Right lung (tissue), 10 donors: ENCODE results near the gene BSPH1. TPM values are rescaled to one million over a fixed set of nuclear protein-coding genes. Genes with fewer than 3 reads are reported as not detected.
"Not testable (repeated sequence)": the region's sequence is repeated elsewhere in the genome, so short reads cannot be mapped to it uniquely, and the experiment has no call there.

Experiments used
- DNase-seq, 2 donors: peaks; one replicate each; pipeline ENCODE4 v3.0.0-alpha.2; 2013
- long read RNA-seq, 8 donors: transcript quantifications; one replicate each; lab custom pipeline, GENCODE V29; 2026
- polyA plus RNA-seq, 5 donors: library from polyadenylated mRNA; unstranded; fragments of 120-200 nt; gene quantifications; one replicate each; pipeline versions ENCODE4 v1.2.1 to v1.2.3, GENCODE V29; 2013; ENCODE audit warnings: inconsistent platforms in 1 of 5, low replicate concordance in 1 of 5; ENCODE audit not compliant: insufficient read length in 5 of 5, insufficient read depth in 1 of 5

BSPH1 gene
- not detected for polyA plus RNA-seq
- long read RNA-seq, donor 1 = 0 reads
- long read RNA-seq, donor 2 = 0 reads
- long read RNA-seq, donor 3 = 0 reads
- long read RNA-seq, donor 4 = 0 reads
- long read RNA-seq, donor 5 = 0 reads
- long read RNA-seq, donor 6 = 0 reads
- long read RNA-seq, donor 7 = 0 reads
- long read RNA-seq, donor 8 = 0 reads

GRCh38 chr19:47992070-47992469 lies at the start of gene BSPH1:
BSPH1 (minus strand) TSS chr19:47992170; CDS start chr19:47992081, 89 bp downstream.
- no peak for DNase-seq

- no peak for DNase-seq
These were observed 44.8 kb upstream of the BSPH1 start for GRCh38 chr19:48036765-48037164.

GRCh38 chr19:48033604-48034003 lies 41.6 kb upstream of the BSPH1 start:
- DNase-seq = no peak

- DNase-seq = no peak
These were observed 38.1 kb upstream of the BSPH1 start for GRCh38 chr19:48030073-48030472.

GRCh38 chr19:48029431-48029830 lies 37.5 kb upstream of the BSPH1 start:
- no peak for DNase-seq

GRCh38 chr19:48025480-48025879 lies 33.5 kb upstream of the BSPH1 start:
- DNase-seq = no peak

- no peak for DNase-seq
These were observed 31.5 kb upstream of the BSPH1 start for GRCh38 chr19:48023518-48023917.

- no peak for DNase-seq
These were observed 31.0 kb upstream of the BSPH1 start for GRCh38 chr19:48023011-48023410.

GRCh38 chr19:48020686-48021085 lies 28.7 kb upstream of the BSPH1 start:
- DNase-seq = no peak

- DNase-seq = peak in 1 of 2 donors; percentile 13
These were observed 19.2 kb upstream of the BSPH1 start for GRCh38 chr19:48010932-48011758.

- DNase-seq = no peak
These were observed 14.8 kb upstream of the BSPH1 start for GRCh38 chr19:48006762-48007161.

- no peak for DNase-seq
These were observed 12.3 kb upstream of the BSPH1 start for GRCh38 chr19:48004236-48004635.

- no peak for DNase-seq
These were observed 8.9 kb upstream of the BSPH1 start for GRCh38 chr19:48000846-48001245.

GRCh38 chr19:47998800-47999199 lies 6.8 kb upstream of the BSPH1 start:
- DNase-seq = no peak

- DNase-seq = no peak
These were observed 4.3 kb upstream of the BSPH1 start for GRCh38 chr19:47996230-47996727.

- no peak for DNase-seq
These were observed 2.3 kb upstream of the BSPH1 start, which contains the start of gene ELSPBP1 for GRCh38 chr19:47994209-47994802. ELSPBP1 (plus strand) TSS chr19:47994632; CDS start chr19:48008668, 14,036 bp downstream.

GRCh38 chr19:47991191-47991808 lies 670 bp downstream of the BSPH1 start:
- no peak for DNase-seq

GRCh38 chr19:47973529-47973928 lies 18.4 kb downstream of the BSPH1 start:
- DNase-seq = no peak

GRCh38 chr19:47955936-47956335 lies 36.0 kb downstream of the BSPH1 start:
- DNase-seq = not testable (repeated sequence)

GRCh38 chr19:47952132-47952531 lies 39.8 kb downstream of the BSPH1 start:
- not testable (repeated sequence) for DNase-seq

GRCh38 chr19:47949852-47950521 lies 42.0 kb downstream of the BSPH1 start:
- DNase-seq = not testable (repeated sequence)
